Measurements from ENCODE around the gene HSPG2.

DNA sequence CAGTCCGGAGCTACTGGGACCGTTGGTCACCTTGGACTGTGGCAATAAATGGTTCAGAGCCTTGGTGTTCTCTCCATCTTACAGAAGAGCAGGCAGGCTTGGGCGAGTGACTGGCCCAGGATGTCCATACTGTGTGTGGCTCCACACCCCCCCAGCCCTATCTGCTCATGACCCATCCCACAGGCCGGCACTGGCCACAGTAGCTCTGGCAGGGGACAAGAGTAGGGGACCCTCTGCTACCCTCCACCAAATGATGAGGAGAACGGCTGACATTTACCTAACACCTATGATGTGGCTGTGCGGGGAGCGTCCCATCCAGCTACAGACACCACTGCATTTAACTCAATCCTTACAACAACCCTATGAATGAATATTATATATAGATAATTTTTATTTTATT lies 111.7 kb downstream of the HSPG2 start:
- TF ChIP-seq, protein P1, sequence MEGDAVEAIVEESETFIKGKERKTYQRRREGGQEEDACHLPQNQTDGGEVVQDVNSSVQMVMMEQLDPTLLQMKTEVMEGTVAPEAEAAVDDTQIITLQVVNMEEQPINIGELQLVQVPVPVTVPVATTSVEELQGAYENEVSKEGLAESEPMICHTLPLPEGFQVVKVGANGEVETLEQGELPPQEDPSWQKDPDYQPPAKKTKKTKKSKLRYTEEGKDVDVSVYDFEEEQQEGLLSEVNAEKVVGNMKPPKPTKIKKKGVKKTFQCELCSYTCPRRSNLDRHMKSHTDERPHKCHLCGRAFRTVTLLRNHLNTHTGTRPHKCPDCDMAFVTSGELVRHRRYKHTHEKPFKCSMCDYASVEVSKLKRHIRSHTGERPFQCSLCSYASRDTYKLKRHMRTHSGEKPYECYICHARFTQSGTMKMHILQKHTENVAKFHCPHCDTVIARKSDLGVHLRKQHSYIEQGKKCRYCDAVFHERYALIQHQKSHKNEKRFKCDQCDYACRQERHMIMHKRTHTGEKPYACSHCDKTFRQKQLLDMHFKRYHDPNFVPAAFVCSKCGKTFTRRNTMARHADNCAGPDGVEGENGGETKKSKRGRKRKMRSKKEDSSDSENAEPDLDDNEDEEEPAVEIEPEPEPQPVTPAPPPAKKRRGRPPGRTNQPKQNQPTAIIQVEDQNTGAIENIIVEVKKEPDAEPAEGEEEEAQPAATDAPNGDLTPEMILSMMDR (IDR thresholded peaks at IDR 0.05), result no peak
- TF ChIP-seq EZH2 (IDR thresholded peaks at IDR 0.05; ENCODE audit: borderline replicate concordance, insufficient read depth, low read depth, low read length, poor library complexity, severe bottlenecking), result no peak

Measured in B cell (primary cell).